Mucosa of descending colon (tissue), 3 donors: Measurements from ENCODE around the gene TTC9. TPM values are rescaled to one million over a fixed set of nuclear protein-coding genes. Genes with fewer than 3 reads are reported as not detected.

Source experiments
- ATAC-seq: fragments of 200-7000 bp; cut with Tn5 transposase; one replicate; pipeline ENCODE4 v1.9.1; 2020; ENCODE audit warnings: mild to moderate bottlenecking, moderate library complexity
- DNase-seq, 3 donors: peaks; one replicate each; pipeline ENCODE4 v3.0.0-alpha.2; 2020
- H3K36me3 ChIP-seq: fragments of 200-600 bp; one replicate; pipeline ENCODE4 v1.8.0; 2021; ENCODE audit warnings: low read depth, mild to moderate bottlenecking
- H3K4me1 ChIP-seq: fragments of 200-600 bp; one replicate; pipeline ENCODE4 v1.8.0; 2021; ENCODE audit warnings: low read depth, mild to moderate bottlenecking
- H3K4me3 ChIP-seq: fragments of 200-600 bp; one replicate; pipeline ENCODE4 v1.8.0; 2021; ENCODE audit warnings: mild to moderate bottlenecking
- H3K9me3 ChIP-seq: fragments of 200-600 bp; one replicate; pipeline ENCODE4 v1.8.0; 2021; ENCODE audit warnings: mild to moderate bottlenecking
- intact Hi-C, 2 donors: fragments of 100-400 bp; cut with DNase I in 1 of 2; cut with micrococcal nuclease in 1 of 2; formaldehyde crosslinking; loops; one replicate each; pipeline versions ENCODE4 v1.11.0 to v1.11.1; 2022; cut with DNase I, micrococcal nuclease
- long read RNA-seq, 2 donors: library from polyadenylated mRNA; unstranded; transcript quantifications; one replicate each; pipeline ENCODE4 v2.0.0, GENCODE V29; 2019 to 2021
- total RNA-seq, 3 donors: library from RNA; stranded (reverse); fragmentation: NEBNext Ultra II Directional in 2 of 3; extraction: Animal tissue kit (Norgen Biotek cat#: 25700) in 2 of 3; gene quantifications; one replicate each; pipeline versions ENCODE4 v1.2.1 to v1.2.4, GENCODE V29; 2021 to 2023
- TF ChIP-seq, protein P1 (sequence below): fragments of 200-600 bp; IDR thresholded peaks from one replicate; pipeline ENCODE4 v1.8.0; 2022; ENCODE audit warnings: antibody characterized with exemption, mild to moderate bottlenecking
- donor health status: DM: no; HTN: no; CAD: no; lungs with moderate emphysema.
- donor health status: DM: no; HTN: no; CAD: no.
- donor health status: DM: no; HTN: yes; CAD: no.

TTC9 gene
- total RNA-seq = under 1 TPM; 0.20 to 0.63 (median 0.54) TPM
- long read RNA-seq, donor 1, full-length matches to known transcripts = 1 of 1 reads
- long read RNA-seq, donor 1, partial matches to known transcripts = 0 of 1 reads
- long read RNA-seq, donor 1, other reads (novel, unspliced or antisense) = 0 of 1 reads
- long read RNA-seq, donor 2 = 0 reads

GRCh38 chr14:70641548-70642302, at the start of gene TTC9:
Gene TTC9 (plus strand): TSS chr14:70641916. CDS start chr14:70642130, 214 bp downstream.
- no peaks in the 10 kb centered on the region for H3K9me3 ChIP-seq
- peak in 2 of 3 donors; percentile 58 to 61 for DNase-seq
- H3K36me3 ChIP-seq = no peaks in the 10 kb centered on the region
- H3K4me3 ChIP-seq = peak within 1 kb of the TSS; percentile 28
- H3K4me1 ChIP-seq = peaks cover 3% of the 10 kb centered on the region
- intact Hi-C loops = no loop called here
- peak; percentile 63 for ATAC-seq
- TF ChIP-seq, protein P1, sequence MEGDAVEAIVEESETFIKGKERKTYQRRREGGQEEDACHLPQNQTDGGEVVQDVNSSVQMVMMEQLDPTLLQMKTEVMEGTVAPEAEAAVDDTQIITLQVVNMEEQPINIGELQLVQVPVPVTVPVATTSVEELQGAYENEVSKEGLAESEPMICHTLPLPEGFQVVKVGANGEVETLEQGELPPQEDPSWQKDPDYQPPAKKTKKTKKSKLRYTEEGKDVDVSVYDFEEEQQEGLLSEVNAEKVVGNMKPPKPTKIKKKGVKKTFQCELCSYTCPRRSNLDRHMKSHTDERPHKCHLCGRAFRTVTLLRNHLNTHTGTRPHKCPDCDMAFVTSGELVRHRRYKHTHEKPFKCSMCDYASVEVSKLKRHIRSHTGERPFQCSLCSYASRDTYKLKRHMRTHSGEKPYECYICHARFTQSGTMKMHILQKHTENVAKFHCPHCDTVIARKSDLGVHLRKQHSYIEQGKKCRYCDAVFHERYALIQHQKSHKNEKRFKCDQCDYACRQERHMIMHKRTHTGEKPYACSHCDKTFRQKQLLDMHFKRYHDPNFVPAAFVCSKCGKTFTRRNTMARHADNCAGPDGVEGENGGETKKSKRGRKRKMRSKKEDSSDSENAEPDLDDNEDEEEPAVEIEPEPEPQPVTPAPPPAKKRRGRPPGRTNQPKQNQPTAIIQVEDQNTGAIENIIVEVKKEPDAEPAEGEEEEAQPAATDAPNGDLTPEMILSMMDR = no peak

- peaks cover 6% of the 10 kb centered on the region for H3K4me1 ChIP-seq
- TF ChIP-seq, protein P1 = no peak
- intact Hi-C loops = no loop called here
- no peak overlapping the region for H3K4me3 ChIP-seq
- H3K36me3 ChIP-seq = no peaks in the 10 kb centered on the region
- no peaks in the 10 kb centered on the region for H3K9me3 ChIP-seq
- DNase-seq (no peak), ATAC-seq (no peak)
Measured at GRCh38 chr14:70594461-70594860, 47.3 kb upstream of the TTC9 start.

DNA sequence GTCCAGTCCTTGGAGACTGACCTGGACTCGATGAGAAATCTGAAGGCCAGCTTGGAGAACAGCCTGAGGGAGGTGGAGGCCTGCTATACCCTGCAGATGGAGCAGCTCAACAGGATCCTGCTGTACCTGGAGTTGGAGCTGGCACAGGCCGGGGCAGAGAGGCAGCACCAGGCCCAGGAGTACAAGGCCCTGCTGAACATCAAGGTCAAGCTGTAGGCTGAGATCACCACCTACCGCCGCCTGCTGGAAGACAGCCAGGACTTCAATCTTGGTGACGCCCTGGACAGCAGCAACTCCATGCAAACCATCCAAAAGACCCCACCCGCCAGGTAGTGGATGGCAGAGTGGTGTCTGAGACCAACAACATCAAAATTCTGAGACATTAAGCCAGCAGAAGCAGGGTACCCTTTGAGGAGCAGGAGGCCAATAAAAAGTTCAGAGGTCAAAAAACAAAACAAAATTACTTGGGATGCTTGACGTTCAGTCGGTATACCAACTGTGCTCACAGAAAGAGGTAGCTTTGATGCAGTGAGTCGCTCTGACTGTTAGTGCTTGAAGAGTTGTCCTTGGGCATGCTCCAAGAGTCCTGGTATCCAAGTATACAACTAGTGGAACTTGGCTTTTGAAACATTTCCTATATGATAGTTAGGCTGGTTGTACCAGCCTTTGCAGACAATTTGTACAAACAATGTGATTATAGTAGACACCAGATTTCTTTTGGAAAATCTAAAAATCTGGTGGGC, 46.1 kb upstream of the TTC9 start:
- H3K4me1 ChIP-seq = peaks cover 10% of the 10 kb centered on the region
- no peak overlapping the region for H3K4me3 ChIP-seq
- ATAC-seq = no peak
- DNase-seq = no peak
- no peaks in the 10 kb centered on the region for H3K9me3 ChIP-seq
- TF ChIP-seq, protein P1 = no peak
- intact Hi-C loops = no loop called here
- H3K36me3 ChIP-seq = no peaks in the 10 kb centered on the region

DNA sequence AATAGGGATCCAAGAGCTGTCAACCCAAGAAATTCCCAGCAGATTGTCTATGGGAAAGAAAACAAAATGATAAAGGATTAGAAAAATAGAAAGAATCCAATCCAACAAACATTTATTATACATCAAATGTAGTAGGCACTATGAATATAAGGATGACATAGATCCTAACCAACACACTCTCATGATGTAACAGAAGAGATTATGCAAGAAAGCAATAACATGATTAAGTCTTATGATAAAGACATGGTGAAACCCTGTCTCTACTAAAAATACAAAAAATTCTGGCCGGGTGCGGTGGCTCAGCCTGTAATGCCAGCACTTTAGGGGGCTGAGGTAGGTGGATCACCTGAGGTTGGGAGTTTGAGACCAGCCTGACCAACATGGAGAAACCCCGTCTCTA, 44.0 kb upstream of the TTC9 start:
- H3K9me3 ChIP-seq = no peaks in the 10 kb centered on the region
- no peak for DNase-seq
- H3K36me3 ChIP-seq = no peaks in the 10 kb centered on the region
- TF ChIP-seq, protein P1 = no peak
- intact Hi-C loops = no loop called here
- no peak for ATAC-seq
- no peak overlapping the region for H3K4me3 ChIP-seq
- H3K4me1 ChIP-seq = peaks cover 10% of the 10 kb centered on the region

- H3K36me3 ChIP-seq = no peaks in the 10 kb centered on the region
- TF ChIP-seq, protein P1 = no peak
- DNase-seq = no peak
- no peak for ATAC-seq
- H3K4me1 ChIP-seq = peaks cover 10% of the 10 kb centered on the region
- H3K9me3 ChIP-seq = no peaks in the 10 kb centered on the region
- intact Hi-C loops = no loop called here
- no peak overlapping the region for H3K4me3 ChIP-seq
Measured at GRCh38 chr14:70599345-70599744, 42.4 kb upstream of the TTC9 start.
